Esophagus squamous epithelium (tissue), 5 donors: ENCODE measurements around the gene DPCD. TPM values are rescaled to one million over a fixed set of nuclear protein-coding genes. Genes with fewer than 3 reads are reported as not detected.

Experiments
- DNase-seq: peaks from one replicate; lab custom pipeline; 2025; lab: John Stamatoyannopoulos, UW
- H3K27ac ChIP-seq, 4 donors: fragments of 200-600 bp; sonication (generic); one replicate each; pipeline ENCODE4 v1.5.1; 2016 to 2019; ENCODE audit warnings: mild to moderate bottlenecking in 1 of 4
- H3K27me3 ChIP-seq, 4 donors: fragments of 200-600 bp; sonication (generic); 1 replicate in 3 of 4; 2 replicates in 1 of 4; pipeline versions ENCODE4 v1.5.1 to v1.6.0; 2017 to 2021; ENCODE audit warnings: antibody characterized with exemption in 1 of 4
- H3K36me3 ChIP-seq, 3 donors: fragments of 200-600 bp; sonication (generic); one replicate each; pipeline ENCODE4 v1.5.1; 2016 to 2019
- H3K4me1 ChIP-seq, 3 donors: fragments of 200-600 bp; sonication (generic); one replicate each; pipeline ENCODE4 v1.5.1; 2017 to 2019
- H3K4me3 ChIP-seq, 4 donors: fragments of 200-600 bp; sonication (generic); 1 replicate in 3 of 4; 2 replicates in 1 of 4; pipeline ENCODE4 v1.5.1; 2016 to 2019; ENCODE audit warnings: mild to moderate bottlenecking in 2 of 4, moderate library complexity in 1 of 4
- H3K9me3 ChIP-seq, 3 donors: fragments of 200-600 bp; sonication (generic); one replicate each; pipeline ENCODE4 v1.5.1; 2016 to 2019
- POLR2A ChIP-seq, 4 donors: fragments of 450-650 bp; IDR thresholded peaks; one replicate each; pipeline ENCODE4 v1.6.1; 2017; ENCODE audit warnings: antibody characterized with exemption in 4 of 4, mild to moderate bottlenecking in 4 of 4, moderate library complexity in 3 of 4
- WGBS, 2 donors: methylation state at CpG; one replicate each; pipeline ENCODE4 v1.1.5; 2018; 5-methylcytosine and 5-hydroxymethylcytosine counted together
- intact Hi-C: fragments of 100-400 bp; cut with DNase I; formaldehyde crosslinking; loops from one replicate; pipeline ENCODE4 v1.15.0; 2022
- total RNA-seq, 4 donors: library from RNA; depleted of rRNA; stranded (reverse); fragments of >200 nt; gene quantifications; one replicate each; pipeline ENCODE4 v1.1.0, GENCODE V29; 2016
- TF ChIP-seq, protein P1 (sequence below), 6 experiments: fragments of 450-650 bp in 4 of 6; fragments of 200-600 bp in 2 of 6; sonication (generic) in 2 of 6; IDR thresholded peaks; one replicate each; pipeline ENCODE4 v1.5.1; 2016 to 2019; ENCODE audit warnings: antibody characterized with exemption in 6 of 6, mild to moderate bottlenecking in 4 of 6, moderate library complexity in 4 of 6
- donor health status: DM: yes; HTN: yes; CAD: no.

Gene DPCD
- total RNA-seq, 4 donors from 2014 or later, result 17.4 to 37.9 (median 28.3) TPM

- TF ChIP-seq, protein P1, sequence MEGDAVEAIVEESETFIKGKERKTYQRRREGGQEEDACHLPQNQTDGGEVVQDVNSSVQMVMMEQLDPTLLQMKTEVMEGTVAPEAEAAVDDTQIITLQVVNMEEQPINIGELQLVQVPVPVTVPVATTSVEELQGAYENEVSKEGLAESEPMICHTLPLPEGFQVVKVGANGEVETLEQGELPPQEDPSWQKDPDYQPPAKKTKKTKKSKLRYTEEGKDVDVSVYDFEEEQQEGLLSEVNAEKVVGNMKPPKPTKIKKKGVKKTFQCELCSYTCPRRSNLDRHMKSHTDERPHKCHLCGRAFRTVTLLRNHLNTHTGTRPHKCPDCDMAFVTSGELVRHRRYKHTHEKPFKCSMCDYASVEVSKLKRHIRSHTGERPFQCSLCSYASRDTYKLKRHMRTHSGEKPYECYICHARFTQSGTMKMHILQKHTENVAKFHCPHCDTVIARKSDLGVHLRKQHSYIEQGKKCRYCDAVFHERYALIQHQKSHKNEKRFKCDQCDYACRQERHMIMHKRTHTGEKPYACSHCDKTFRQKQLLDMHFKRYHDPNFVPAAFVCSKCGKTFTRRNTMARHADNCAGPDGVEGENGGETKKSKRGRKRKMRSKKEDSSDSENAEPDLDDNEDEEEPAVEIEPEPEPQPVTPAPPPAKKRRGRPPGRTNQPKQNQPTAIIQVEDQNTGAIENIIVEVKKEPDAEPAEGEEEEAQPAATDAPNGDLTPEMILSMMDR (IDR thresholded peaks at IDR 0.05), result peak; percentile 79 to 96 (median 85)
- no peak for TF ChIP-seq POLR2A (IDR thresholded peaks at IDR 0.05)
- peak overlapping the region; percentile 45 to 74 (median 66) for H3K4me3 ChIP-seq
- DNase-seq, result no peak
- H3K36me3 ChIP-seq, result no peaks in the 10 kb centered on the region
- intact Hi-C loops, result loop anchor here (5.0 to 10.0 kb wide), 2 partner anchors 275 to 353 kb away; no protein-coding TSS in a partner anchor
- peak overlapping the region in 3 of 4 donors; percentile 61 to 74 (median 66) for H3K27ac ChIP-seq
- WGBS, 2 donors, result 1 to 2% methylated on average over 22 to 30 of the region's 56 CpGs
- H3K9me3 ChIP-seq, result peaks cover 0 to 12% (median 7%) of the 10 kb centered on the region in 3 donors
- H3K4me1 ChIP-seq, result peaks cover 19 to 32% (median 22%) of the 10 kb centered on the region in 3 donors
- peaks cover 4 to 66% (median 15%) of the 10 kb centered on the region in 4 donors for H3K27me3 ChIP-seq
Observed at GRCh38 chr10:101569622-101570427, 18.3 kb upstream of the DPCD start.

DNA sequence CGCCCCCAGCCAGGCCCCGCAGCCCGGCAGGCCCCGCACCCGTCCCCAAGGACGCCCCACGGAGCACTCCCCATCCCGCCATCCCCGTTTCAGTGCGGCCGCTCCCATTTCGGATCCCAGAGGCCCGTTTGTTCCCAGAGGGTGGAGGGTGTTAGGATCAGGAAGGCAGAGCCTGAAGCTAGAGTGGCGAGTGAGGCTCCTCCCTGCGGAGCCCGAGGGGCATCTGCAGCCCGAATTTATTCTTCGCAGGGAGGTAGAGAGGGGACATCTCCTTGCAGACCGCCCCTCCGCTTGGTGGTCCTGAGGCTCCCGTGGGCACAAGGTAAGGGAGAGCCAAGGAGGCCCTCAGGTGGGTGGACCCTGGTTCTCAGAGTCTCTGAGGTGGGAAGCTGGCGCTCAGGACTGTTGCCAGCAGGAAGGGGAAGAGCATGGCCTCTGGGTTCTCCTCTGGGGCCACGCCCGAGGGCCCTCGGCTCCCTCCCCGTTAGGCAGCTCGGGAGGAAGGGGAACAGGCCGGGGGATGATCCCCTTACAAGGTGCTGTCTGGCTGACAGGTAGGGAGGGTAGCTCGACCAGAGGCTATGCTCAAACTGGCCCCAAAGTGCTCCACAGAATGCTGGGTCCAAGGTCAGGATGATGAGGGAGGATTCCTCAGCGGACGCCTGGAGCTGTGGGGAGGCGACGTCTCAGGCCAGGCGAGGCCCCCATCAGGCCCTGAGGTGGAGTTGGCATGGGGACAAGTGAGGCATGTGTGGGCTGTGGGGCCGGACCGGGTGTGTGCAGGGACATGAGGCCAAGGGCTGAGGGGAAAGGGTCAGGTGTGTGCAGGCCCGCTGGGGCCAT is 17.5 kb upstream of the DPCD start:
- TF ChIP-seq, protein P1 (IDR thresholded peaks at IDR 0.05), result no peak
- no peak for TF ChIP-seq POLR2A (IDR thresholded peaks at IDR 0.05)
- intact Hi-C loops, result loop anchor here (10.0 kb wide), 1 partner anchor 276 kb away; no protein-coding TSS in a partner anchor

GRCh38 chr10:101571271-101571925 is 16.7 kb upstream of the DPCD start:
- Histone ChIP-seq H3K9me3 (peaks cover 0 to 12% (median 7%) of the 10 kb centered on the region in 3 donors), H3K4me1 (peaks cover 19 to 28% (median 22%) of the 10 kb centered on the region in 3 donors), H3K36me3 (no peaks in the 10 kb centered on the region), H3K27me3 (peaks cover 0 to 51% (median 10%) of the 10 kb centered on the region in 4 donors), H3K4me3 (no peak overlapping the region), H3K27ac (no peak overlapping the region)
- intact Hi-C loops, result loop anchor here (10.0 kb wide), 1 partner anchor 277 kb away; no protein-coding TSS in a partner anchor
- TF ChIP-seq, protein P1 (IDR thresholded peaks at IDR 0.05), result no peak
- TF ChIP-seq POLR2A (IDR thresholded peaks at IDR 0.05), result no peak
- WGBS, 2 donors, result 61 to 76% methylated on average over 2 to 8 of the region's 8 CpGs
- DNase-seq, result no peak

More for the DNA sequence above, 17.5 kb upstream of the DPCD start:
- 2 to 48% methylated on average over 6 of the region's 37 CpGs for WGBS, 2 donors
- Histone ChIP-seq H3K27ac (peak overlapping the region in 2 of 4 donors; percentile 61 to 74), H3K9me3 (peaks cover 0 to 12% (median 7%) of the 10 kb centered on the region in 3 donors), H3K27me3 (peaks cover 0 to 58% (median 13%) of the 10 kb centered on the region in 4 donors), H3K4me3 (peak overlapping the region; percentile 45 to 74 (median 66)), H3K36me3 (no peaks in the 10 kb centered on the region), H3K4me1 (peaks cover 19 to 32% (median 22%) of the 10 kb centered on the region in 3 donors)
- no peak for DNase-seq

DNA sequence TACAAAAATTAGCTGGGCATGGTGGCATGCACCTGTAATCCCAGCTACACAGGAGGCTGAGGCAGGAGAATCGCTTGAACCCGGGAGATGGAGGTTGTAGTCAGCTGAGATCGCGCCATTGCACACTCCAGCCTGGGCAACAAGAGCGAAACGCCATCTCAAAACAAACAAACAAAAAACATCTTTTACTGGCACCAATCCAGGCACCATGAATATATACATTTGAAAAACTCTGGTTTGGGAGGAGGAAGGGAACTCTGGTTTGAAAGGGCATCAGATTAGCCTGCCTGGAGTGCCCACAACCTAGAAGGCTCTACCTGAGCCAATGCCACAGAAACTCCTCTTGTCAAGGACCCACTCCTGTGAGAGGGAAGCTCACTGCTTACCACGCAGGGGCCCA is 16.0 kb upstream of the DPCD start:
- Histone ChIP-seq H3K27me3 (peaks cover 0 to 43% (median 4%) of the 10 kb centered on the region in 4 donors), H3K4me3 (no peak overlapping the region), H3K36me3 (peaks cover 0 to 5% (median 0%) of the 10 kb centered on the region in 3 donors), H3K4me1 (peaks cover 17 to 21% (median 19%) of the 10 kb centered on the region in 3 donors), H3K9me3 (peaks cover 0 to 12% (median 7%) of the 10 kb centered on the region in 3 donors), H3K27ac (no peak overlapping the region)
- intact Hi-C loops, result loop anchor here (10.0 kb wide), 1 partner anchor 277 kb away; no protein-coding TSS in a partner anchor
- WGBS, 2 donors, result 82 to 88% methylated on average over 7 of the region's 7 CpGs
- no peak for DNase-seq
- TF ChIP-seq, protein P1 (IDR thresholded peaks at IDR 0.05), result no peak
- TF ChIP-seq POLR2A (IDR thresholded peaks at IDR 0.05), result no peak
